T-helper 1 cell treated with Interleukin-12 subunit alpha and Interleukin-12 subunit beta and Interleukin-4 antibody, amounts not matched to agents 30 ng/mL and 1 ng/mL, for 36 hours (primary cell): ENCODE measurements around the gene GJB4. TPM values are rescaled to one million over a fixed set of nuclear protein-coding genes. Genes with fewer than 3 reads are reported as not detected.
"Not testable (repeated sequence)": the region's sequence is repeated elsewhere in the genome, so short reads cannot be mapped to it uniquely, and the experiment has no call there.

Experiments
- intact Hi-C: fragments of 100-400 bp; cut with micrococcal nuclease; formaldehyde crosslinking; loops from one replicate; pipeline ENCODE4 v1.15.1; 2024
- total RNA-seq: library from RNA; stranded (reverse); gene quantifications from 2 replicates; pipeline ENCODE4 v1.2.3, GENCODE V29; 2022

GJB4 gene
- total RNA-seq, 1 donor from 2014 or later = not detected

- intact Hi-C loops = no loop called here
Observed at GRCh38 chr1:34794790-34795180, 35.2 kb downstream of the GJB4 start.

- intact Hi-C loops = no loop called here
Observed at GRCh38 chr1:34795916-34796315, 36.4 kb downstream of the GJB4 start.

- intact Hi-C loops = no loop called here
Observed at GRCh38 chr1:34796990-34797389, 37.5 kb downstream of the GJB4 start.

- intact Hi-C loops = no loop called here
Observed at GRCh38 chr1:34800214-34800613, 40.7 kb downstream of the GJB4 start.

- intact Hi-C loops = no loop called here
Observed at GRCh38 chr1:34803770-34804169, 44.2 kb downstream of the GJB4 start.

GRCh38 chr1:34806396-34806795 lies 46.9 kb downstream of the GJB4 start:
- intact Hi-C loops = no loop called here

- intact Hi-C loops = no loop called here
Observed at GRCh38 chr1:34808051-34808810, 48.7 kb downstream of the GJB4 start.

GRCh38 chr1:34810781-34811180 lies 51.2 kb downstream of the GJB4 start:
- intact Hi-C loops = not testable (repeated sequence)

Other genes with a start within 250 kb of the GJB4 start
- gene GJB5, start 4.7 kb upstream of the GJB4 start, total RNA-seq = not detected in 2 replicates
- not detected in 2 replicates for gene GJB3, start 21.5 kb downstream of the GJB4 start, total RNA-seq
- gene GJA4, start 33.3 kb downstream of the GJB4 start, total RNA-seq = 0.25 and 0.46 TPM in 2 replicates
- 53.1 and 55.5 TPM in 2 replicates for gene SMIM12, start 100.0 kb downstream of the GJB4 start, total RNA-seq
- 0.74 and 1.3 TPM in 2 replicates for gene DLGAP3, start 169.9 kb downstream of the GJB4 start, total RNA-seq
- 34.5 and 35.1 TPM in 2 replicates for gene TMEM35B, start 225.6 kb downstream of the GJB4 start, total RNA-seq